ENCODE measurements around the gene TBC1D7.

The TBC1D7 gene

GRCh38 chr6:13328076-13328874 lies at the start of gene TBC1D7:
TBC1D7 (minus strand) TSS chr6:13328537; CDS start chr6:13326898, 1,639 bp downstream.
- DNase-seq (ENCODE audit: low spot score) = peak; percentile 88

- DNase-seq (ENCODE audit: low spot score) = no peak
These were observed 48.9 kb upstream of the TBC1D7 start for GRCh38 chr6:13377054-13377758.

- no peak for DNase-seq (ENCODE audit: low spot score)
These were observed 47.1 kb upstream of the TBC1D7 start for GRCh38 chr6:13375360-13375878.

GRCh38 chr6:13373919-13374318 lies 45.6 kb upstream of the TBC1D7 start:
- DNase-seq (ENCODE audit: low spot score) = no peak

- no peak for DNase-seq (ENCODE audit: low spot score)
These were observed 45.1 kb upstream of the TBC1D7 start for GRCh38 chr6:13373488-13373886.

GRCh38 chr6:13372688-13373487 lies 44.6 kb upstream of the TBC1D7 start:
- no peak for DNase-seq (ENCODE audit: low spot score)

GRCh38 chr6:13372076-13372475 lies 43.7 kb upstream of the TBC1D7 start:
- no peak for DNase-seq (ENCODE audit: low spot score)

- DNase-seq (ENCODE audit: low spot score) = no peak
These were observed 43.2 kb upstream of the TBC1D7 start for GRCh38 chr6:13371421-13372072.

GRCh38 chr6:13370623-13371022 lies 42.3 kb upstream of the TBC1D7 start:
- DNase-seq (ENCODE audit: low spot score) = no peak

- no peak for DNase-seq (ENCODE audit: low spot score)
These were observed 41.3 kb upstream of the TBC1D7 start for GRCh38 chr6:13369591-13369990.

- no peak for DNase-seq (ENCODE audit: low spot score)
These were observed 40.4 kb upstream of the TBC1D7 start for GRCh38 chr6:13368731-13369115.

GRCh38 chr6:13368079-13368730 lies 39.9 kb upstream of the TBC1D7 start:
- DNase-seq (ENCODE audit: low spot score) = no peak

- DNase-seq (ENCODE audit: low spot score) = no peak
These were observed 39.1 kb upstream of the TBC1D7 start for GRCh38 chr6:13367396-13367795.

GRCh38 chr6:13365320-13365719 lies 37.0 kb upstream of the TBC1D7 start:
- DNase-seq (ENCODE audit: low spot score) = no peak

- DNase-seq (ENCODE audit: low spot score) = no peak
These were observed 36.5 kb upstream of the TBC1D7 start for GRCh38 chr6:13364842-13365241.

- no peak for DNase-seq (ENCODE audit: low spot score)
These were observed 34.1 kb upstream of the TBC1D7 start for GRCh38 chr6:13362412-13362811.

- no peak for DNase-seq (ENCODE audit: low spot score)
These were observed 32.6 kb upstream of the TBC1D7 start for GRCh38 chr6:13360671-13361540.

- no peak for DNase-seq (ENCODE audit: low spot score)
These were observed 30.9 kb upstream of the TBC1D7 start for GRCh38 chr6:13359287-13359686.

GRCh38 chr6:13358511-13358910 lies 30.2 kb upstream of the TBC1D7 start:
- no peak for DNase-seq (ENCODE audit: low spot score)

GRCh38 chr6:13357551-13358075 lies 29.3 kb upstream of the TBC1D7 start:
- peak; percentile 83 for DNase-seq (ENCODE audit: low spot score)
